GM19023 (cell line): ENCODE data around the gene TRIM71.
"Not testable (repeated sequence)": the region's sequence is repeated elsewhere in the genome, so short reads cannot be mapped to it uniquely, and the experiment has no call there.

Source experiments
- ATAC-seq: cut with Tn5 transposase; IDR thresholded peaks from one replicate; pipeline ENCODE4 v1.9.1; 2021; ENCODE audit warnings: mild to moderate bottlenecking, moderate library complexity; ENCODE audit not compliant: unreplicated experiment

TRIM71 gene

GRCh38 chr3:32922078-32922477 is 104.3 kb downstream of the TRIM71 start:
- no peak for ATAC-seq

DNA sequence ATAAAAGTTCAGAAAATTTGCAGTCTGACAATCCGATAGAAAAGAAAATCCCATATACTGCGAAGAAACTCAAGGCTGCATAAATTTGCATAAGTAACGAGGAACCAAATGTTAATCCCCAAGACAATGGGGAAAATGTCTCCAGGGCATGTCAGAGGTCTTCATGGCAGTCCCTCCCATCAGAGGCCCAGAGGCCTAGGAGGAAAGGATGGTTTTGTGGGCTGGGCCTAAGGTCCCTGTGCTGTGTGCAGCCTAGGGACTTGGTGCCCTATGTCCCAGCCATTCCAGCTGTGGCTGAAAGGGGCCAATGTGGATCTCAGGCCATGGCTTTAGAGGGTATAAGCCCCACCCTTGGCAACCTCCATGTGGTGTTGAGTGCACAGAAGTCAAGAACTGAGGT is 112.4 kb downstream of the TRIM71 start:
- ATAC-seq, result no peak

DNA sequence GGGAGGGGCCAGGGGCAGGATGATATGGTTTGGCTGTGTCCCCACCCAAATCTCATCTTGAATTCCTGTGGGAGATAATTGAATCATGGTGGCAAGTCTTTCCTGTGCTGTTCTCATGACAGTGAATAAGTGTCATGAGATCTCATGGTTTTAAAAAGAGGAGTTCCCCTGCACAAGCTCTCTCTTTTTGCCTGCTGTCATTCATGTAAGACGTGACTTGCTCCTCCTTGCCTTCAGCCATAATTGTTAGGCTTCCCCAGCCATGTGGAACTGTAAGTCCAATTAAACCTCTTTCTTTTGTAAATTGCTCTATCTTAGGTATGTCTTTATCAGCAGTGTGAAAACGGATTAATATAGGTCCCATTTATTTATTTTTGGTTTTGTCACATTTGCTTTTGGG is 113.5 kb downstream of the TRIM71 start:
- ATAC-seq, result not testable (repeated sequence)

DNA sequence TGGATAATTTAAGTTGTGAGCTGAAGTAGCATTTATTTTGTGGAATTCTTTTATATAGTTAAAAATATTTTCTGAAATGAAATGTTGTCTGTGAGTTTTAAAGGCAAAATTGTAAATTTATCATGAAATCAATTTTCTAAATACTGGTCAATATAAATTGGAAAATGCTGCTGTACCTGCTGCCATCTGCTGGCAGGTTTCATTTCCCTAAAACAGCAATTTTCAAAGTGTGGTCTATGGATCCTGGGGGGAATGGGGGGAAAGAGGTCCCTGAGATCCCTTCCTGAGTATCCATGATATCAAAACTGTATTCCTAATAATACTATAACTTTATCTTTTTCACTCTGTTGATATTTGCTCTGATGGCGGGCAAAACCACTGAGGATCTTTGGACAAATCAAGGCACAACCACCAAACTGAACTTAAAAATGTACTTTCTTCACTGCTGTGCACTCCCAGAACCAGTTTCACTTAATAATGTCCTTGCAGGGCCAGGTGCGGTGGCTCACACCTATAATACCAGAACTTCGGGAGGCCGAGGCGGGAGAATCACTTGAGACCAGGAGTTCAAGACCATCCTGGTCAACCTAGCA is 116.4 kb downstream of the TRIM71 start:
- ATAC-seq, result no peak

GRCh38 chr3:32937331-32937730 is 119.5 kb downstream of the TRIM71 start:
- no peak for ATAC-seq

DNA sequence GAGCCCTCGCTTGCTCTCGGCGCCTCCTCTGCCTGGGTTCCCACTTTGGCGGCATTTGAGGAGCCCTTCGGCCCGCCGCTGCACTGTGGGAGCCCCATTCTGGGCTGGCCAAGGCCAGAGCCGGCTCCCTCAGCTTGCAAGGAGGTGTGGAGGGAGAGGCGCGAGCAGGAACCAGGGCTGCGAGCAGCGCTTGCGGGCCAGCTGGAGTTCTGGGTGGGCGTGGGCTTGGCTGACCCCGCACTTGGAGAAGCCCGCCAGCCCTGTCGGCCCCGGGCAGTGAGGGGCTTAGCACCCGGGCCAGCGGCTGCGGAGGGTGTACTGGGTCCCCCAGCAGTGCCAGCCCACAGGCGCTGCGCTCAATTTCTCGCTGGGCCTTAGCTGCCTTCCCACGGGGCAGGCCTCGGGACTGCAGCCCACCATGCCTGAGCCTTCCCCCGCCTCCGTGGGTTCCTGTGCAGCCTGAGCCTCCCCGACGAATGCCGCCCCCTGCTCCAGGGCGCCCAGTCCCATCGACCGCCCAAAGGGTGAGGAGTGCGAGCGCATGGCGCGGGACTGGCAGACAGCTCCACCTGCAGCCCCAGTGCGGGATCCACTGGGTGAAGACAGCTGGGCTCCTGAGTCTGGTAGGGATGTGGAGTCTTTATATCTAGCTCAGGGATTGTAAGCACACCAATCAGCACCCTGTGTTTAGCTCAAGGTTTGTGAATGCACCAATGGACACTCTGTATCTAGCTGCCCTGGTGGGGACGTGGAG is 121.9 kb downstream of the TRIM71 start:
- ATAC-seq, result not testable (repeated sequence)

DNA sequence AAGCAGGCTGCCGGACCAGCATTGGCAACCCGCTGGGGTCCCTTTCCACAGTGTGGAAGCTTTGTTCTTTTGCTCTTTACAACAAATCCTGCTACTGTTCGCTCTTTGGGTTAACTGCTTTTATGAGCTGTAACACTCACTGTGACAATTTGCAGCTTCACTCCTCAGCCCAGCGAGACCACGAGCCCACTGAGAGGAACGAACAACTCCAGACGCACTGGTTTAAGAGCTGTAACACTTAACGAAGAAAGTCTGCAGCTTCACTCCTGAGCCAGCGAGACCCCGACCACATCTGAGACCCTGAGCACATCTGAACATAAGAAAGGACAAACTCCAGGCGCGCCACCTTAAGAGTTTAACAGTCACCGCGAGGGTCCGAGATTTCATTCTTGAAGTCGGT is 122.9 kb downstream of the TRIM71 start:
- no peak for ATAC-seq

DNA sequence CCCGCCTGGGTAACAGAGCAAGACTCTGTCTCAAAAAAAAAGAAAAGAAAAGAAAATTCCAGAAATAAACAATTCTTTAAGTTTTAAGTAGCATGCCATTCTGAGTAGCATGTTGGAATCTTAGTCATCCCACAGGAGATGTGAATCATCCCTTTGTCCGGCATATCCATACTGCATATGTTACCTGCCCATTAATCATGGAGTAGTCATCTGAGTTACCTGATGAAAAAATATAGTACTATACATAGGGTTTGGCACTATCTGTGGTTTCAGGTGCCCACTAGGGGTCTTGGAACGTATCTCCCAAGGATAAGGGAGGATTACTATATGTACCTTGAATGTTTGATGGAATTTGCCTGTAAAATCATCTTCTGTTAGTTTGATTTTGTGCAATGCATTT is 127.3 kb downstream of the TRIM71 start:
- no peak for ATAC-seq

DNA sequence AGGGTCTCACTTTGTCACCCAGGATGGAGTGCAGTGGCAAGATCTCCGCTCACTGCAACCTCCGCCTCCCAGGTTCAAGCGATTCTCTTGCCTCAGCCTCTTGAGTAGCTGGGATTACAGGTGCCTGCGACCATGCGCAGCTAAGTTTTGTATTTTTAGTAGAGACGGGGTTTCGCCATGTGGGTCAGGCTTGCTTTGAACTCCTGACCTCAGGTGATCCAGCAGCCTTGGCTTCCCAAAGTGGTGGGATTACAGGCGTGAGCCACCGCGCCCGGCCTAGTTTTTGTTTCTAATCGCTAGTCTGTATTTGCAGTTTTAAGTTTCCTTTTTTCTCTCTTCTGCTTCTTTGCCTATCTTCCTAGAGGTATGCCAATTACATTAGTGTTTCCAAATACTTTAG is 127.8 kb downstream of the TRIM71 start:
- ATAC-seq, result not testable (repeated sequence)

GRCh38 chr3:32946973-32947788 is 129.4 kb downstream of the TRIM71 start:
- peak; percentile 14 for ATAC-seq
